ENCODE results near the gene BORCS6. TPM values are rescaled to one million over a fixed set of nuclear protein-coding genes. Genes with fewer than 3 reads are reported as not detected.

BORCS6 gene
- total RNA-seq, 2 donors from 2014 or later: 10.2 to 10.8 TPM

- peaks cover 0 to 55% of the 10 kb centered on the region in 2 donors for H3K4me1 ChIP-seq
These were observed 46.9 kb downstream of the BORCS6 start for GRCh38 chr17:8142887-8143580.

GRCh38 chr17:8142158-8142886 lies 47.7 kb downstream of the BORCS6 start:
- no peak for DNase-seq (ENCODE audit: low spot score)
- no peaks in the 10 kb centered on the region for H3K27me3 ChIP-seq

More at GRCh38 chr17:8142887-8143580, 46.9 kb downstream of the BORCS6 start:
- Histone ChIP-seq H3K27me3 (no peaks in the 10 kb centered on the region), H3K27ac (peak overlapping the region; percentile 22 to 41), H3K4me3 (no peak overlapping the region), H3K36me3 (peaks cover 88% of the 10 kb centered on the region), H3K9me3 (no peaks in the 10 kb centered on the region)
- no peak for TF ChIP-seq CTCF (IDR thresholded peaks at IDR 0.05)
- no peak for DNase-seq (ENCODE audit: low spot score)

GRCh38 chr17:8141741-8142140 lies 48.2 kb downstream of the BORCS6 start:
- Histone ChIP-seq H3K27me3 (no peaks in the 10 kb centered on the region), H3K36me3 (peaks cover 75% of the 10 kb centered on the region), H3K27ac (peak overlapping the region; percentile 22 to 41), H3K4me3 (no peak overlapping the region), H3K4me1 (peaks cover 0 to 48% of the 10 kb centered on the region in 2 donors), H3K9me3 (no peaks in the 10 kb centered on the region)
- no peak for DNase-seq (ENCODE audit: low spot score)
- no peak for TF ChIP-seq CTCF (IDR thresholded peaks at IDR 0.05)

More at GRCh38 chr17:8142158-8142886, 47.7 kb downstream of the BORCS6 start:
- Histone ChIP-seq H3K4me3 (no peak overlapping the region), H3K36me3 (peaks cover 81% of the 10 kb centered on the region), H3K27ac (peak overlapping the region; percentile 22 to 41), H3K9me3 (no peaks in the 10 kb centered on the region), H3K4me1 (peaks cover 0 to 54% of the 10 kb centered on the region in 2 donors)
- TF ChIP-seq CTCF (IDR thresholded peaks at IDR 0.05): no peak

- peaks cover 69% of the 10 kb centered on the region for H3K36me3 ChIP-seq
These were observed 48.9 kb downstream of the BORCS6 start for GRCh38 chr17:8141045-8141444.

More at GRCh38 chr17:8141045-8141444, 48.9 kb downstream of the BORCS6 start:
- Histone ChIP-seq H3K4me3 (no peak overlapping the region), H3K4me1 (peaks cover 0 to 41% of the 10 kb centered on the region in 2 donors), H3K27me3 (no peaks in the 10 kb centered on the region), H3K9me3 (no peaks in the 10 kb centered on the region), H3K27ac (peak overlapping the region; percentile 88 to 95)
- TF ChIP-seq CTCF (IDR thresholded peaks at IDR 0.05): no peak
- DNase-seq (ENCODE audit: low spot score): no peak
